CD4-positive, alpha-beta T cell (primary cell): ENCODE data around the gene ATG5. TPM values are rescaled to one million over a fixed set of nuclear protein-coding genes. Genes with fewer than 3 reads are reported as not detected.

Experiments used
- ATAC-seq: fragments of 200-7000 bp; cut with Tn5 transposase; one replicate; pipeline ENCODE4 v1.10.0; 2022; ENCODE audit warnings: mild to moderate bottlenecking; ENCODE audit not compliant: poor library complexity
- CTCF ChIA-PET: fragments of 350-600 bp; sonication (Branson Sonifier 250); formaldehyde crosslinking; loops from one replicate; lab custom pipeline; 2021; ENCODE audit warnings: antibody characterized with exemption, inconsistent platforms; lab: Charles Lee
- POLR2A ChIA-PET: fragments of 350-600 bp; sonication (Branson Sonifier 250); formaldehyde crosslinking; loops from one replicate; lab custom pipeline; 2021; ENCODE audit warnings: antibody characterized with exemption, inconsistent platforms; lab: Charles Lee
- DNase-seq, 14 experiments: peaks; one replicate each; pipeline ENCODE4 v3.0.0-alpha.2; 2013 to 2020; ENCODE audit warnings: mixed read lengths in 2 of 14
- H3K27ac ChIP-seq, 2 donors: one replicate each; pipeline versions ENCODE4 v1.5.1 to v1.7.0; 2013; ENCODE audit warnings: low read length in 2 of 2, low read depth in 1 of 2, mild to moderate bottlenecking in 1 of 2
- H3K27me3 ChIP-seq, 2 experiments: 1 replicate in 1 of 2; 2 replicates in 1 of 2; pipeline versions ENCODE4 v1.6.1 to v1.7.0; 2013; ENCODE audit warnings: low read length in 2 of 2, control low read depth in 1 of 2, mild to moderate bottlenecking in 1 of 2, moderate library complexity in 1 of 2; ENCODE audit not compliant: insufficient read depth in 2 of 2, control insufficient read depth in 1 of 2
- H3K36me3 ChIP-seq: one replicate; pipeline ENCODE4 v1.6.1; 2013; ENCODE audit warnings: low read length, control low read depth; ENCODE audit not compliant: insufficient read depth
- H3K4me1 ChIP-seq: one replicate; pipeline ENCODE4 v1.6.1; 2013; ENCODE audit warnings: low read length, control low read depth; ENCODE audit not compliant: insufficient read depth
- H3K4me3 ChIP-seq: one replicate; pipeline ENCODE4 v1.5.1; 2013; ENCODE audit warnings: mild to moderate bottlenecking, low read length, moderate library complexity
- H3K9me3 ChIP-seq, 2 experiments: 1 replicate in 1 of 2; 2 replicates in 1 of 2; pipeline versions ENCODE4 v1.6.1 to v1.7.0; 2013; ENCODE audit warnings: low read length in 2 of 2, mild to moderate bottlenecking in 2 of 2, control low read depth in 1 of 2, moderate library complexity in 1 of 2; ENCODE audit not compliant: control insufficient read depth in 1 of 2, insufficient read depth in 1 of 2
- H3K27ac Mint-ChIP-seq: one replicate; pipeline ENCODE4 v1.8.0; 2020; ENCODE audit warnings: mixed read lengths
- H3K27me3 Mint-ChIP-seq: one replicate; pipeline ENCODE4 v1.8.0; 2021; ENCODE audit warnings: mixed read lengths
- H3K36me3 Mint-ChIP-seq: one replicate; pipeline ENCODE4 v1.8.0; 2021; ENCODE audit warnings: low read depth, mixed read lengths
- H3K4me1 Mint-ChIP-seq: one replicate; pipeline ENCODE4 v1.8.0; 2021; ENCODE audit warnings: low read depth, mixed read lengths
- H3K4me3 Mint-ChIP-seq: one replicate; pipeline ENCODE4 v1.8.0; 2020; ENCODE audit warnings: mild to moderate bottlenecking, mixed read lengths
- H3K9me3 Mint-ChIP-seq: one replicate; pipeline ENCODE4 v1.8.0; 2020; ENCODE audit warnings: mixed read lengths
- intact Hi-C, 2 experiments: fragments of 100-400 bp; cut with DNase I in 1 of 2; cut with micrococcal nuclease in 1 of 2; formaldehyde crosslinking; loops; one replicate each; pipeline versions ENCODE4 v1.15.1 to v1.9.0; 2023 to 2025; cut with DNase I, micrococcal nuclease
- total RNA-seq, 174 experiments: library from RNA in 2 of 174; stranded (reverse) in 2 of 174; gene quantifications; one replicate each; pipeline ENCODE4 v1.2.3 and lab custom pipeline; 2021 to 2026
- TF ChIP-seq, protein P1 (sequence below): fragments of 200-600 bp; IDR thresholded peaks from one replicate; pipeline ENCODE4 v1.8.0; 2022; ENCODE audit warnings: antibody characterized with exemption, mild to moderate bottlenecking

ATG5 gene
- total RNA-seq, 2 experiments from 2014 or later: 19.4 to 23.2 TPM

DNA sequence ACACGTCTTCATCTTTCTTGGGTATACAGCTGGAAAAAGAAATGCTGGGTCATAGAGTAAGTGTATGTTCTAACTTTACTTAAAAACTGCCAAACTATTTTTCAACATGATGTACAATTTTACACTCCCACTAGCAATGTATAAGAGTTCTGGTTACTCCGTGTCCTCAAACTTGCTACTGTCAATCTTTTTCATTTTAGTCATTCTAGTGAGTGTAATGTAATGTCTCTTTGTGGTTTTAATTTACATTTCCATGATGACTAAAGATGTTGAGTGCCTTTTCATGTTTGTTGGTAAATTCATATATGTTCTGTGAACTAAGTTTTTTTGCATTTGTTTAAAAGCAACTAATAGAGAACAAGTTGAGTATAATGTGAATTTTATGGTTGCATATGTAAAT, 43.9 kb downstream of the ATG5 start:
- CTCF ChIA-PET: interaction anchor here (1.4 kb wide), 1 partner anchor 9 kb away, joined by 3 read pairs; no protein-coding TSS in a partner anchor
- no peak overlapping the region for H3K27ac ChIP-seq
- H3K27me3 ChIP-seq: no peaks in the 10 kb centered on the region
- TF ChIP-seq, protein P1, sequence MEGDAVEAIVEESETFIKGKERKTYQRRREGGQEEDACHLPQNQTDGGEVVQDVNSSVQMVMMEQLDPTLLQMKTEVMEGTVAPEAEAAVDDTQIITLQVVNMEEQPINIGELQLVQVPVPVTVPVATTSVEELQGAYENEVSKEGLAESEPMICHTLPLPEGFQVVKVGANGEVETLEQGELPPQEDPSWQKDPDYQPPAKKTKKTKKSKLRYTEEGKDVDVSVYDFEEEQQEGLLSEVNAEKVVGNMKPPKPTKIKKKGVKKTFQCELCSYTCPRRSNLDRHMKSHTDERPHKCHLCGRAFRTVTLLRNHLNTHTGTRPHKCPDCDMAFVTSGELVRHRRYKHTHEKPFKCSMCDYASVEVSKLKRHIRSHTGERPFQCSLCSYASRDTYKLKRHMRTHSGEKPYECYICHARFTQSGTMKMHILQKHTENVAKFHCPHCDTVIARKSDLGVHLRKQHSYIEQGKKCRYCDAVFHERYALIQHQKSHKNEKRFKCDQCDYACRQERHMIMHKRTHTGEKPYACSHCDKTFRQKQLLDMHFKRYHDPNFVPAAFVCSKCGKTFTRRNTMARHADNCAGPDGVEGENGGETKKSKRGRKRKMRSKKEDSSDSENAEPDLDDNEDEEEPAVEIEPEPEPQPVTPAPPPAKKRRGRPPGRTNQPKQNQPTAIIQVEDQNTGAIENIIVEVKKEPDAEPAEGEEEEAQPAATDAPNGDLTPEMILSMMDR: no peak
- no peaks in the 10 kb centered on the region for H3K4me1 ChIP-seq
- H3K4me3 ChIP-seq: no peak overlapping the region
- DNase-seq (no peak), ATAC-seq (no peak)
- H3K36me3 ChIP-seq: peaks cover 16% of the 10 kb centered on the region
- H3K9me3 ChIP-seq: no peaks in the 10 kb centered on the region
- no peak overlapping the region for H3K4me3 Mint-ChIP-seq
- H3K4me1 Mint-ChIP-seq: peaks cover 53% of the 10 kb centered on the region
- intact Hi-C loops: no loop called here
- H3K27me3 Mint-ChIP-seq: no peaks in the 10 kb centered on the region
- H3K36me3 Mint-ChIP-seq: peaks cover 36% of the 10 kb centered on the region
- H3K27ac Mint-ChIP-seq: no peak overlapping the region
- H3K9me3 Mint-ChIP-seq: no peaks in the 10 kb centered on the region
- POLR2A ChIA-PET: no interaction called here

DNA sequence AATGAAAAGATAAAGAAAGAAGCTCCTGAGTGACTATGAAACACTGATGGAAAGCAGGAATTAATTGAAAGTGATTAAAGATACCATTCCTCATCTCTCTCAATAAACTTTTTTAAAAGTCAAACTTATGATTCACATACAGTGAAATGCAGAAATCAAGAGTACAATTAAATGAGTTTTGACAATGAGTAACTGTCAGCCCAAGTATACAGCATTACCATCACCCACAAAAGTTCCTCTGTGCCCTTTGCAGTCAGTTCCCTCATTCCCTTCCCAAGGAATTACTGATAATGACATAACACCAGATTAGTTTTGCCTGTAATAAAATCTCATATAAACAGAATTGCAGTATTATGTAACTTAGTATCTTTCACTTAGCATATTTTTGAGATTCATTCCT, 44.5 kb downstream of the ATG5 start:
- POLR2A ChIA-PET: no interaction called here

DNA sequence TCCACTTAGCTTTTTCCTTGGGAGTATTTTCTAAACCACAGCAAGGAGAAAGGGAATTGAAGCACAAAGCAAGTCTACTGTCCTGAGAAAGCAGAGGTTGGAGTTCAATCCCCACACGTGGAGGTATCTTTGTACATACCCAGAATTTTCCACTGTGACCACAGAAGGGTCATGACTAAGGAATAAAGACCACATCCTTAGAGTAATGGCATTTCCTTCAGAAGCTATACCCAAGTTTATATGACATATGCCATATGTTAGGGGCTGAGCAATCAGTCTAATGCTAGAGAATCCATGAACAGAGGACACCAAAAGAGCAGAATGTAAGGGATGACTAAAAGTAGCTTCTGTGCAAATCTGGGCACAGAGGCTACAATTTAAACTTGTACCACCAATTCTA, 46.4 kb downstream of the ATG5 start:
- peaks cover 32% of the 10 kb centered on the region for H3K36me3 Mint-ChIP-seq
- CTCF ChIA-PET: no interaction called here

More for the DNA sequence above, 44.5 kb downstream of the ATG5 start:
- Histone ChIP-seq H3K9me3 (no peaks in the 10 kb centered on the region), H3K4me1 (no peaks in the 10 kb centered on the region), H3K27me3 (no peaks in the 10 kb centered on the region), H3K36me3 (peaks cover 16% of the 10 kb centered on the region), H3K4me3 (no peak overlapping the region), H3K27ac (no peak overlapping the region)
- Mint-ChIP-seq H3K9me3 (no peaks in the 10 kb centered on the region), H3K27ac (no peak overlapping the region), H3K36me3 (peaks cover 39% of the 10 kb centered on the region), H3K27me3 (no peaks in the 10 kb centered on the region), H3K4me3 (no peak overlapping the region), H3K4me1 (peaks cover 50% of the 10 kb centered on the region)
- DNase-seq (no peak), ATAC-seq (no peak)
- CTCF ChIA-PET: interaction anchor here (1.4 kb wide), 1 partner anchor 8 kb away, joined by 3 read pairs; no protein-coding TSS in a partner anchor
- intact Hi-C loops: no loop called here
- TF ChIP-seq, protein P1: no peak

More for the DNA sequence above, 46.4 kb downstream of the ATG5 start:
- no peak overlapping the region for H3K4me3 Mint-ChIP-seq
- no peak overlapping the region for H3K27ac ChIP-seq
- DNase-seq: no peak
- peaks cover 16% of the 10 kb centered on the region for H3K36me3 ChIP-seq
- intact Hi-C loops: no loop called here
- no peaks in the 10 kb centered on the region for H3K4me1 ChIP-seq
- no peaks in the 10 kb centered on the region for H3K27me3 ChIP-seq
- H3K4me3 ChIP-seq: no peak overlapping the region
- TF ChIP-seq, protein P1: no peak
- H3K27ac Mint-ChIP-seq: no peak overlapping the region
- no peak for ATAC-seq
- peaks cover 47% of the 10 kb centered on the region for H3K4me1 Mint-ChIP-seq
- H3K27me3 Mint-ChIP-seq: no peaks in the 10 kb centered on the region
- POLR2A ChIA-PET: no interaction called here
- H3K9me3 Mint-ChIP-seq: no peaks in the 10 kb centered on the region
- H3K9me3 ChIP-seq: no peaks in the 10 kb centered on the region
